HG03439 (cell line): ENCODE data around the gene PRODH2.
A peak's percentile ranks its signal among the peaks of the same experiment; 100 is the strongest.
"Not testable (repeated sequence)": the region's sequence is repeated elsewhere in the genome, so short reads cannot be mapped to it uniquely, and the experiment has no call there.

Experiments
- ATAC-seq: cut with Tn5 transposase; IDR thresholded peaks from one replicate; pipeline ENCODE4 v1.9.1; 2021; ENCODE audit warnings: mild to moderate bottlenecking, moderate library complexity; ENCODE audit not compliant: unreplicated experiment

The PRODH2 gene

GRCh38 chr19:35783469-35784434 is 28.9 kb downstream of the PRODH2 start:
- no peak for ATAC-seq

- no peak for ATAC-seq
Observed at GRCh38 chr19:35782589-35782988, 30.1 kb downstream of the PRODH2 start.

- ATAC-seq = no peak
Observed at GRCh38 chr19:35781650-35782049, 31.0 kb downstream of the PRODH2 start.

DNA sequence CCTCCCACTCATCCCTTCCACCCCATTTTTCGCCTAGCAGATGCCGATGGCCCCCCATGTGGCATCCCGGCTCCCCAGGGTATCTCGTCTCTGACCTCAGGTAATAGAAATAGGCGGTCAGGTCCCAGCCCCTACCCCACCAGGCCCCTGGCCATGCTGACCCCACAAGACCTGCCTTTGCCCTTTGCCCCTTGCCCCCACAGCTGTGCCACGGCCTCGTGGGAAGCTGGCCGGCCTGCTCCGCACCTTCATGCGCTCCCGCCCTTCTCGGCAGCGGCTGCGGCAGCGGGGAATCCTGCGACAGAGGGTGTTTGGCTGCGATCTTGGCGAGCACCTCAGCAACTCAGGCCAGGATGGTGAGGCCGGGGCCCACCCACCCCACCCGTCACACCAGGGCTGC is 31.9 kb downstream of the PRODH2 start:
- ATAC-seq = no peak

GRCh38 chr19:35780058-35780457 is 32.6 kb downstream of the PRODH2 start:
- no peak for ATAC-seq

- ATAC-seq = no peak
Observed at GRCh38 chr19:35779033-35779432, 33.6 kb downstream of the PRODH2 start.

DNA sequence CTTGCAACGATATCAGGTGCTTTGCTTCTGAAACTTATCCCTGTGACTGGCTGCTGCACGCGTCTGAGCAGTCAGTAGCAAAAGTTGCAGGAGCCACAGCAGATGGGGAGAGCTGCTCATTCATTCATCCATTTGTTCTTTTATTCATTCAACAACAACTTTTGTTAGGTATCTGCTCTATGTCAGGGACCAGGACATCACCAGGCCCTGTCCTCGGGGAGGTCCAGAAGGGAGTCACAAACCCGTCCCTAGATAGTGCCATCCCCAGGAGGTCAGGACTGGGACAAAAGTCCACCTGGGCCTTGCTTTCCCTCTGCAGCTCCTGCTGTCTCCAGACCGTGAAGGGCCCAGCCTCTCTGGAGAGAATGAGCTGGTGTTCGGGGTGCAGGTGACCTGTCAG is 34.7 kb downstream of the PRODH2 start:
- no peak for ATAC-seq

DNA sequence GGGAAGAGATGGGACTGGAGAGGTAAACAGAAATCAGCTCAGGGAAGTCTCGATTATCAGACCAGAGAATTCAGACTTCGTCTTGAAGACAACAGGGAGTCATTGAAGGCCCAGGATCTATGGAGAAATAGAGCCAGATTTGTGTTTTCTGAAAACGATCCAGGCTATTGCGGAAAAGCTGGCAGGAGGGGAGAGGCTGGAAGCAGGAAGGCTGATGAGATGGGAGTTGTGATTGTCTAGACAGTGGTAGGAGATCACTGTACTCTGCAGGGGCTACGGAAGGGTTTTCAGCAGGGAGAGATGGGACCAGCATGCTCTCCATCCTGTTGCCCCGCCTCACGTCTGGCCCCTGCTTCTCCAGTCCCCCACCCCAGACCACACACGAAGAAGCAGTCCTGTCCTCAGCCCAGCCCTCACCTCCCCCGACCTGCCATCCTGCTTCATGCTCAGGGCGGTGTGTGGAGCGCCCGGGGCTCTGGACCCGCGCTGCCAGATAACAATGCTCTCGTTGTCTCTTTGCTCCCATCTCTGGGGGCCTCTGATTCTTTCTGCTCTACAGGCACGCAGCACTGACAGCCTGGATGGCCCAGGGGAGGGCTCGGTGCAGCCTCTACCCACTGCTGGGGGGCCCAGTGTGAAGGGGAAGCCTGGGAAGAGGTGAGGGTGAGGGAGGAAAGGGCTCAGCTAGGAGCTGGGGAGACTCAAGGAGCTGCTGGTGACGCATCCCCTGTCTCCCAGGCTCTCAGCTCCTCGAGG is 35.4 kb downstream of the PRODH2 start:
- ATAC-seq = no peak

DNA sequence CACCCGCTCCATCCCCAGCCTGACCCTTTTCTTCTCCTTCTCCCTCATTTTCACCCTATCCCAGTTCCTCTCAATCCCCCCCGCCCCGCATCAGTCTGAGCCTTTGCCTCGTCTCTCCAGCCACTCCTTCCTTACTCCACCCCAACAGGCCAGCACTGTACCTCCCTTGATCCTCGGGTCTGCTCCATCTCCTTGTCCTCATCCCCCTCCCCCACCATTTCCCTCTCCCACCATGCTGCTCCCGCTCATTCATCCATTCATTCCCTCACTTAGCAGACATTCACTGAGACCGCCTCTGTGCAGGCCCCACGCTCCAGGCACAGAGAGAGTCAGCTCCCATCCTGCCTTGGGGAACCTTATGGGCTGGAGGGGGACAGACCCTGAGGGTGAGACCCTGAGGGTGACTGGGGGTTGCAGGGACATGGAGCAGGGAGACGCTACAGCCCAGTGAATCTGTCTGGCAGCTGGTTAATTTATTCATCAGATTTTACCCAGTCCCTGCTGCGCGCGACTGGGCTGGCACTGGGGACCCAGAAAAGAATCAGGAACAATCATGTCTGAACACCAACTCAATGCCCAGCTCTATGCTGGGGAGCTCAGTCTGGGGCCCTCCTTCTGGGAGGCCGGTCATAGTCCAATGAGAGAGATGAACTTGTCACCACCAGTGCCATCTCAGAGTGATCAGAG is 36.4 kb downstream of the PRODH2 start:
- no peak for ATAC-seq

GRCh38 chr19:35775298-35776101 is 37.1 kb downstream of the PRODH2 start, which contains the start of gene ARHGAP33:
ARHGAP33 (plus strand) TSS chr19:35775564; CDS start chr19:35775659, 95 bp downstream.
- ATAC-seq = peak; percentile 95

DNA sequence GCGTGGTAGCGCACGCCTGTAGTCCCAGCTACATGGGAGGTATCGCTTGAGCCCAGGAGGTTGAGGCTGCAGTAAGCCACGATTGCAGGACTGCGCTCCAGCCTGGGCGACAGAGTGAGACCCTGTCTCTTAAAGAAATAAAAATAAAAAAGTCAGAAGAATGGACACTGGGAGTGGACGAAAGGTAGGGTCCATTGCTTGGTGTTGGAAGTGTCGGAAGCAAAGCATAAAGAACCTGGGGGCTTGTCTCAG is 37.7 kb downstream of the PRODH2 start:
- ATAC-seq = no peak

DNA sequence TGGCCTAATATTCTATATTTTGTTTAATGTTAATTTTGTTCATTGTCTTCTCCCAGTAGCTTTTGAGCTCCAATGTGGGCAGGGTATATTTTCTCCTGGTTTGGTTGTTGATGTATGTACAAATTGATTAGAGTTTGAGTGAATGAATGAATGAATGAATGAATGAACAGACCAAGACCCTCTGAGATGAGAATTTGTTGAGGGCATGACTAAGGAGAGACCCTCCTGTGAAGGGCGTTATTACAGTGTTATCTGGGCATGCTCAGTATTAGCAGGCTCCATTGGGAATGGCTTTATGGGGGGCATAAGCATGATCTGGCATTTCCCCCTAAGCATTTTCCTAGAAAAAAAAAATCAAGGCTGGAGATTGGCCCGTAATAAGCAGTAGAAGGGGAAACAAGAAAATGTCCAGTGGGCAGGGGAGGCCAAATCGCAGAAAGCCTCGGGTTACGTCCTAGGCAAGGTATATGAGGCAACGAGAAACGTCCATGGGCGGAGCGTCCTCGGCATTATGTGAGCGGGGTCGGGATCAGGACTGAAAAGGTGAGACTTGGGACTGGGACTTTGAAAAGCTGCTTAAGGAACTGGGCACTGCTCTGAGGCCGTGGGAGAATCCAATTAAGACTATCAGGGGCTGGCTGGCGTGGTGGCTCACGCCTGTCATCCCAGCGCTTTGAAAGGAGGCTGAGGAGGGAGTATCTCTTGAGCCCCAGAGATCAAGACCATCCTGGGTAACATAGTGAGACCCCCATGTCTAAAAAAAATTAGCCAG is 38.2 kb downstream of the PRODH2 start:
- no peak for ATAC-seq

DNA sequence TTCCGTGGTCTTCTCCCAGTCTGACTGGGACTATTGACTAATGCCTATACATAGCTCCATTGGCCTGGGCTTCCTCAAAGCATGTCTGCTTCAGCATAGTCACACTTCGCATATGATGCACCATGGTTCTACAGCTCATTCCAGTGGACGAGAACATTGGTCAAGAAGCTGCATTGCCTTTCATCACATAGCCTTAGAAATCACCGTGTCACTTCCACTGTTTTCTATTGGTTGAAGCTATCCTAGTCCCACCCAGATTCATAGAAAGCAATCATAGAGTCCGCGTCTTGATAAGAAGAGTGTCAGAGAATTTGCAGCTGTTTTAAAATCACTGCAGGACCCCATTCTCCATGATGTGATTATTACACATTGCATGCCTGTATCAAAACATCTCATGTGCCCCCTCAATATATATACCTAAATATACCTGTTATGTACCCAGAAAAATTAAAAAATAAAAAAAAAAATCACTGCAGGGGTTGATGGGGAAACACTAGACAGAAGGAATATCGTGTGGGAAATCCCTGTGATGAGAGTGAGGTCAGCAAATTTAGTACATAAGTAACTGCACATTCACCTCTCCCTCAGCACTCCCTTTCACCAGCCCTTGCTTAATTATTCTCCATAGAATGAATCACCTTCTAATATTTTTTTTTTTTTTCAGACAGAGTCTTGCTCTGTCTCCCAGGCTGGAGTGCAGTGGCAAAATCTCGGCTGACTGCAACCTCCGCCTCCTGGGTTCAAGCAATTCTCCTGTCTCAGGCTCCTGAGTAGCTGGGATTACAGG is 39.4 kb downstream of the PRODH2 start:
- ATAC-seq = no peak

- not testable (repeated sequence) for ATAC-seq
Observed at GRCh38 chr19:35772362-35772761, 40.3 kb downstream of the PRODH2 start.

DNA sequence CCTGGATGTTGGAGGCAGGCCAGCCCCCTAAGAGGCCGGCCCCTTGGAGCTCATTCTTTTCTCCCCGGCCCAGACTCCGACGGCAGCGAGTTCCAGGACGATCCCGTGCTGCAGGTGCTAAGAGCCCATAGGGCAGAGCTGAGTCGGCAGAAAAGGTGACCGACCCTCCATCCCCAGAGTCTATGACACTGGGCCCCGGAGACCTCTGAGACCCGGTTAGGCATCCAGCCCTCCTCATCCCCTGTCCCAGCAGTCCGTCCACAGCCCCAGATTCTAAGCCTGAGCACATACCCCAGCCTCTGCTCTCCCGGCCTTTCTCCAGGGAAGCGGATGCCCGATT is 44.6 kb downstream of the PRODH2 start:
- ATAC-seq = no peak

DNA sequence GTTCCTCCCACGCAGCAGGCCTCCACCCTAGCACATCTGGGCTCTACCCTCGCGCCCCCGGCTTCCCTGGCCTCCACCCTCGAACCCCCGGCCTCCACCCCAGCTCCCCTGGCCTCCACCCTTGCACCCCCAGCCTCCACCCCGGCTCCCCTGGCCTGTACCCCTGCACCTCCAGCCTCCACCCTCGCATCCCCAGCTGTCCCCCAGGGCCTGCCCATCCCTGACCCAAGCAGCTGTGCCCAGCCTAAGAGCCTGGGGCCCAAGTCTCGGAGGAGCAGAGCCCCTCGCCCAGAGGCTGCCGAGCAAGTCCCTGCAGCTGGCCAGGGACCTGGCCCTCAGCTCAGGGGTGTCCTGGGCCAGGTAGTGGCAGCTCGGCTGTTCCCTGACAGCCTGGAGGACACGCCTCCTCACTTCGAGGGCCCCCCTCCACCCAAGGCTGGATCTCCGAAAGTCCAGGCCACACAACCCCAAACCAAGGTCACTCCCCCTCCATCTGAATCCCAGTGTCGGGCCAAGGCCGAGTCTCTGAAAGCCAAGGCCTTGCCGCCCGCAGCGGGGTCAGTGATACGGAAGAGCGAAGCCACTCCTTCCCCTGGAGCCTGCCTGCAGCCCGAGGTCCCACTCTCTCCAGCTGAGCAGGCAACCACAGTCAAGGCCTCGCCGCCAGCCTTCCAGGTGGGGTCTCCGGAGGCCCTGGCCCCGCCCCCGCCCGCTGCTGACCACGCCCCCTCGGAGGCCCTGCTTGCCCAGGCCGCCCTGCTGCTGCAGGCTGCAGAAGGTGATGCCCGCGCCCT is 45.2 kb downstream of the PRODH2 start:
- no peak for ATAC-seq

GRCh38 chr19:35766571-35767104 is 46.0 kb downstream of the PRODH2 start:
- no peak for ATAC-seq
